Measurements from ENCODE around the gene EFNA5. TPM values are rescaled to one million over a fixed set of nuclear protein-coding genes. Genes with fewer than 3 reads are reported as not detected.

Gene EFNA5
- total RNA-seq, 2 donors from 2014 or later, result not detected

GRCh38 chr5:107340631-107341030 is 330.1 kb downstream of the EFNA5 start:
- Mint-ChIP-seq H3K27ac (no peak overlapping the region), H3K36me3 (peaks cover 7% of the 10 kb centered on the region in 2 donors), H3K9me3 (peaks cover 7 to 16% of the 10 kb centered on the region in 2 donors)

GRCh38 chr5:107338335-107338734 is 332.4 kb downstream of the EFNA5 start:
- H3K36me3 Mint-ChIP-seq, result no peaks in the 10 kb centered on the region
- DNase-seq (ENCODE audit: low spot score in 2 of 2) (no peak), ATAC-seq (no peak)
- no peak overlapping the region for H3K27ac Mint-ChIP-seq
- no peaks in the 10 kb centered on the region for H3K9me3 Mint-ChIP-seq

More at GRCh38 chr5:107340631-107341030, 330.1 kb downstream of the EFNA5 start:
- ATAC-seq, result no peak
- DNase-seq (ENCODE audit: low spot score in 2 of 2), result no peak

- Mint-ChIP-seq H3K27ac (no peak overlapping the region), H3K36me3 (no peaks in the 10 kb centered on the region), H3K9me3 (no peaks in the 10 kb centered on the region)
- no peak for ATAC-seq
- no peak for DNase-seq (ENCODE audit: low spot score in 2 of 2)
Observed at GRCh38 chr5:107337281-107337680, 333.5 kb downstream of the EFNA5 start.

GRCh38 chr5:107331882-107332281 is 338.9 kb downstream of the EFNA5 start:
- no peaks in the 10 kb centered on the region for H3K9me3 Mint-ChIP-seq
- H3K27ac Mint-ChIP-seq, result no peak overlapping the region
- no peak for DNase-seq (ENCODE audit: low spot score in 2 of 2)
- no peak for ATAC-seq
- no peaks in the 10 kb centered on the region for H3K36me3 Mint-ChIP-seq

GRCh38 chr5:107331312-107331711 is 339.4 kb downstream of the EFNA5 start:
- DNase-seq (ENCODE audit: low spot score in 2 of 2) (no peak), ATAC-seq (no peak)
- no peaks in the 10 kb centered on the region for H3K9me3 Mint-ChIP-seq
- no peak overlapping the region for H3K27ac Mint-ChIP-seq
- H3K36me3 Mint-ChIP-seq, result no peaks in the 10 kb centered on the region

- H3K9me3 Mint-ChIP-seq, result no peaks in the 10 kb centered on the region
- H3K27ac Mint-ChIP-seq, result no peak overlapping the region
- no peaks in the 10 kb centered on the region for H3K36me3 Mint-ChIP-seq
- ATAC-seq (no peak), DNase-seq (ENCODE audit: low spot score in 2 of 2) (no peak)
Observed at GRCh38 chr5:107330903-107331302, 339.8 kb downstream of the EFNA5 start.

GRCh38 chr5:107329850-107330249 is 340.9 kb downstream of the EFNA5 start:
- DNase-seq (ENCODE audit: low spot score in 2 of 2) (no peak), ATAC-seq (no peak)
- no peaks in the 10 kb centered on the region for H3K36me3 Mint-ChIP-seq
- H3K9me3 Mint-ChIP-seq, result no peaks in the 10 kb centered on the region
- H3K27ac Mint-ChIP-seq, result no peak overlapping the region
